Measurements from ENCODE around the gene KNDC1.

Gene KNDC1

DNA sequence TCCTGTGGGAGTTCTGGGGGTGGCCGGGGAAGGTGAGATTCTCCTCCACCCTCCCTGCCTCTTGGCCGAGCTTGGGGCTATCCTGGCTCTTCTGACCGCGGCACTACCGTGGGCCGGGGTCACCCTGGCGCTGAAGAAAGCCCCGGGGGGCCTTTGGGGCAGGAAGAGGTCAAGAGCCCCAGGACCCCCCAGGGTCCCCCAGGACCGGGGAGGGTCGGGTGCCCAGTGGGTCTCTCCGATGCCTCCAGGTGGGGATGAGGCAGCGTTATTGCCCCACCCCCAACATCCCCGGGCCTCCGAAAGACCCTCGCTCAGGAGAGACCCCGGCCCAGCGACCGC lies 439 bp upstream of the KNDC1 start:
- in situ Hi-C loops (cut with MboI; ENCODE audit: low sequenced_read_pairs): no loop called here

DNA sequence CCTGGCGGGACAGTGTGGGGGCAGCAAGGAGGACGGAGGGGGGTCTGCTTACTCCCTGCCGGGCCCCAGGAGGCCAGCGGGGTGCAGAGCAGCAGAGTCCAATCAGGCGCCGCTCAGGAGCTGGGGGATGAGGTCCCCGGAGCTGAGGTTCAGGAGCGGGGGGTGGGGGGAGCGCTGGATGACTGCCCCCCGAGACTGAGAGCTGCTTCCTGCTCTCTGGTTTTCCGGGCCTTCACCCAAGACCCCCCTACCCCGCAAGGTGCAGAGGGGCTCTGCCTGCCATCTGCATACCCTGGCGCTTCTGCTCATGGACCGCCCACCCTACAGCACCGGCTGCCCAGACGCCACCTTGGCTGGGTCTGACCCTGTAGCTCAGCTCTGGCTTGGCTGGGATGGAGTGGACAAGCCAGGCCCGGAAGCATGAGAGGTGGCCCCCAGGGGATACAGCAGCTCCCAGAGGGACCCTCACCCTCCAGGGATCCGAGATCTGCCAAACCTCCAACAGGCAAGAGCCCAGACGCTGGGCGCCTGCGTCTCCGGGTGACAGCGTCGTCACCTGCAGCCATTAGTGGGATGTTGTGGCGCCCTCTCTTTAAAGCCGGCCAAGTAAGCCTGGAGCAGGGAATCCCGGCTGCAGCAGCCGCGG lies 930 bp downstream of the KNDC1 start:
- in situ Hi-C loops (cut with MboI; ENCODE audit: low sequenced_read_pairs): no loop called here

GRCh38 chr10:133161486-133162109 lies 1.6 kb downstream of the KNDC1 start:
- in situ Hi-C loops (cut with MboI; ENCODE audit: low sequenced_read_pairs): no loop called here

DNA sequence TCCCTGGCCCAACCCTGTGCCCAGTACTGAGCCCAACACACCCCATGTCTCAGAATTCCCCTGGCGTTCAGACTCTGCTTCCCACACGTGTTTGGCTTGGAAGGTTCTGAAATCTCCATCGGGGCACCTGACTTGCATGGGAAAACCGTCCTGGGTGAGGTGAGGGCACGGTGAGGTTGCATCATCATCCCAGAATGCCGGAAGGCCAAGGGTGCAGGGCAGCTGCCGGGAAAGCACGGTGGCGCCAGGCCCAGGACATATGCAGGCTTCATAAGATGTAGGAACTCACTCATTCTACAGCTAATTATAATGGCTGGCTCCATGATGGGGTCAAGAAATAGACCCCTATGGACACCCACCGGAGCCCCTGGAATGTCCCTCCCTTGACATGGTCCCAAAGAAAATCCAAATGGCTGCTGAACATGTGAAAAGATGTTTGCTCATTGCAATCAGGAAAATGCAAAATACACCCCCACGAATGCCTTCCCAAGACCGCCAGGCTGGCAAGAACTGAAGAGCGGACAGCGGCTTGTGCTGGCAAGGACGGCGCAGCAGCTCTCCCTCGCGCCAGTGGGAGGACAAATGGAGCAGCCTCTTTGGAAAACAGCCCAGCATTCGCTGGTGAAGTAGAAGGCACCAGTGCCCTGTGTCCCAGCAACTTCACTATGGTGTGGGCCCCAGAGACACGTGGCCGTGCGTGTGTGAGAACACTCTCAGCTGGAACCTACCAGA lies 2.3 kb downstream of the KNDC1 start:
- in situ Hi-C loops (cut with MboI; ENCODE audit: low sequenced_read_pairs): no loop called here

GRCh38 chr10:133162910-133163856 lies 3.2 kb downstream of the KNDC1 start:
- in situ Hi-C loops (cut with MboI; ENCODE audit: low sequenced_read_pairs): no loop called here

- in situ Hi-C loops (cut with MboI; ENCODE audit: low sequenced_read_pairs): no loop called here
These were observed 4.1 kb downstream of the KNDC1 start for GRCh38 chr10:133163889-133164815.

GRCh38 chr10:133164816-133165555 lies 5.0 kb downstream of the KNDC1 start:
- in situ Hi-C loops (cut with MboI; ENCODE audit: low sequenced_read_pairs): no loop called here

DNA sequence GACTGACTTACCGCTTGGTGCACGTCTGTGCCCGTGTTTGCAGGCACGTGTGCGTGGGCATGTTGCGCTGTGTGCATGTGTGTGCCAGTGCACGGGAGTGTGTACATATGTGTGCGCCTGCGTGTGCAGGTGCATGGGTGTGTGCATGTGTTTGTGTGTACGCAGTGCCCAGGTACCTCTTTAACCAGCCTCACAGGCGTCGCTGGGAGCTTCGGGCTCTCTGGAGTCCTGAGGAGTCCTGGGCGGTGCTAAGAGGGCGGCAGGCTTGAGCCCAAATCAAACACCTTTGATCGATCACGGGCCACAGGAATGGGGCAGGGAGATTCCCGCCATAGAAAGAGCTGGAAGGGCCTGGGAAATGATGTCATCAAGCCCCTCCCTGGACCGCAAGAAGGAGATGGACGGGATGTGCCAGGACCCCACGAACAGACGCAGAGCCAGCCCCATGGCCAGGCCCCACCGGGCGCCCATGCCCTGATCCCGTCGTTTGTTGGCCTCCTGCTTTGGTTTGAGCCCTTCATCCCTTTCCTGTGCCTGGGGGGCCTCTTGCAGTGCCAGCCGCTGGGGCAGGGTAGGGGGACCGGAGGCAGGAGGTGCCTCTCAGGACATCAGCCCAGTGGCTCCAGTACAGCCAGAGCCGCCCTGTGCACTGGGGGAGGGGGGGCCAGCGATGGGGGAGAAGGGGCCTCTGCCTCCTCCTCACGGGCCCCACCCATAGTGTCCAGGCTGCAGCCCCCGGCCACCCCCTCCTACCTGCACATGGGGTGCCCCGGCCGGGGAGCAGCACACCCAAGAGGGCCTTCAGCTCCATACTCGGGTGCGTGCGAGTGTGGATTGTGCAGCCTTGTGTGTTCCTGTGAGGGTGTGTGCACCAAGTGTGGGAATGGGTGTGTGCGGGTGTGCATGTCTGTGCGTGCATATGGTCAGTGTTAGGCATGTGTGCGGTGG lies 5.8 kb downstream of the KNDC1 start:
- in situ Hi-C loops (cut with MboI; ENCODE audit: low sequenced_read_pairs): no loop called here

GRCh38 chr10:133166504-133166827 lies 6.4 kb downstream of the KNDC1 start:
- in situ Hi-C loops (cut with MboI; ENCODE audit: low sequenced_read_pairs): no loop called here

DNA sequence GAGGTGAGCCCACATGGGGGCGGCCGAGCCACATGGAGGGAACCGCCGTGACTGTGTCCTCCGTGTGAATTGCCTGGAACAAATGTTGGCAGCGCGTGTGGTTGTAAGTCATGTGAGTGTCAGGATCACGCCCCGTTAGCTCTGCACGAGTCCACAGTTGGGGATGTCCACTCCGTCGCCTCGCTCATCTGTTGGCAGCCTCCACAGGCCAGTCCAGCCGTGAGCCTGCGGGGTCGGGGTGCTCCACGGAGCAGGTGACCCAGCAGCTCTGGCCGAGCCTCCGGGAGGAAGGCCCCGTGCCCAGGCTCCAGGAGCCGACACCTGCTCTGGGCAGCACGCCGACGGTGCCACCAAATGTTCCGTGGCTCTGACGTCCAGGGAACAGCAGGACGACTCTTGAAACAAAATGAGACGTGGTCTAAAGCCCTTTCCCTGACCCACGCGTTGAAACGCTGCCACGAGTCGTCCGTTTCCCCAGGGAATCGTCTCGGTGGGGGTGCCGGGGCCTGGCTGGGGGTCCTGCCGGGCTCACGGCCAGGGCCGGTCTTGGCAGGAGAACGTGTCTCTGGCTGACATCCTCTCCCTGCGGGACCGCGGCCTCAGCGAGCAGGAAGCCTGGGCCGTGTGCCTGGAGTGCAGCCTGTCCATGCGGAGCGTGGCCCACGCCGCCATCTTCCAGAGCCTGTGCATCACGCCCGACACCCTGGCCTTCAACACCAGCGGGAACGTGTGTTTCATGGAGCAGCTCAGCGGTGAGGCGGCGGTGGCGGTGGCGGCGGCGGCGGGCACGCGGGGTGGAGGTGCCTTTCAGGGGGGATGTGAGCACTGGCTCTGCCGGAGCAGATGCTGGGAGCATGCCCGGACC lies 7.0 kb downstream of the KNDC1 start:
- in situ Hi-C loops (cut with MboI; ENCODE audit: low sequenced_read_pairs): no loop called here

GRCh38 chr10:133167693-133168616 lies 7.9 kb downstream of the KNDC1 start:
- in situ Hi-C loops (cut with MboI; ENCODE audit: low sequenced_read_pairs): no loop called here

DNA sequence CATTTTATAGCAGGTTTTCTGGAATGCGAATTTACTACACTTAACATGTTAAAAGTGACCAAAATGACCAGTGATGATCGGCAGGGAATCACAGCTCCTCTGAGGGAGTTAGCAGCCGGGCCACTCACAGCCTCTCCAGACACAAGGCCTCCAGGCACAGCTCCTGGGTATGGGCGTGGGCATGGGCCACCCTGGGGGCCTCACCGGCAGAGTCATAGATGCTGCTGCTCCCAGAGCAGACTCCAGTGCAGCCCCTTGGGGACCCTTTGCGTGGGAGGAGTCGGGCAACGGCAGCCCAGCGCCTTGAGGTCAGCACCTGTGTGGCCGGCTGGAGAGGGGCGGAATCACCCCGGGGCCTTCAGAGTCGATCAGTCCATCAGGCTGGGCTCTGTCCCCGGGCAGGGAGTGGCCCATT lies 8.6 kb downstream of the KNDC1 start:
- in situ Hi-C loops (cut with MboI; ENCODE audit: low sequenced_read_pairs): no loop called here

- in situ Hi-C loops (cut with MboI; ENCODE audit: low sequenced_read_pairs): no loop called here
These were observed 9.3 kb downstream of the KNDC1 start for GRCh38 chr10:133169173-133169947.

DNA sequence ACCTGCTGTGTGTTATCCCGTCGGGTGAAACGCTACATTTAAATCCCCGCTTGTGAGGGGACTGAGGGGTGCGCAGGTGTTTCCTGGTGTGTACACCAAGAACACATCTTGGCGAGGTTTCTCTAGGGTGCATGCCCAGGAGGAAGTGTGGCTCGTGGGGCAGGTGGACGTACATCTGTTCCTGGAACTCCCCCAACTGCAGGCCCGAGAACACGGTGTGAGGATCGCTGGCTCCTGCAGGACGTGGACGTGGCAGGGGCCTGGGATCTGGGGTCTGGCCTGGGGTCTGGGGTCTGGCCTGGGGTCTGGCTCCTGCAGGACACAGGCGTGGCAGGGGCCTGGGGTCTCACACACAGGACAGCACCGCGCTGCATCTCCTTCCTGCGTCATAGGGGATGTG lies 10.1 kb downstream of the KNDC1 start:
- in situ Hi-C loops (cut with MboI; ENCODE audit: low sequenced_read_pairs): no loop called here

- in situ Hi-C loops (cut with MboI; ENCODE audit: low sequenced_read_pairs): no loop called here
These were observed 14.0 kb downstream of the KNDC1 start for GRCh38 chr10:133173860-133174640.
